ENCODE data around the gene NUP205.

Gene NUP205

GRCh38 chr7:135541029-135541428 lies 16.7 kb upstream of the NUP205 start:
- Histone ChIP-seq H3K4me1 (ENCODE audit: control insufficient read depth in 5 of 5, insufficient read depth in 5 of 5, low read length in 5 of 5) (peaks cover 0 to 11% (median 6%) of the 10 kb centered on the region in 5 donors), H3K27ac (ENCODE audit: low read depth, low read length) (no peak overlapping the region), H3K27me3 (ENCODE audit: control insufficient read depth in 5 of 5, insufficient read depth in 4 of 5, low read length in 5 of 5) (no peaks in the 10 kb centered on the region), H3K4me3 (ENCODE audit: low read depth in 1 of 5, low read length in 5 of 5) (no peak overlapping the region), H3K9ac (ENCODE audit: low read length in 5 of 5) (no peak overlapping the region), H3K36me3 (ENCODE audit: control insufficient read depth in 5 of 5, insufficient read depth in 5 of 5, low read length in 5 of 5) (no peaks in the 10 kb centered on the region), H3K9me3 (ENCODE audit: control insufficient read depth in 5 of 5, low read length in 5 of 5) (no peaks in the 10 kb centered on the region)

- Histone ChIP-seq H3K27ac (ENCODE audit: low read depth, low read length) (no peak overlapping the region), H3K4me1 (ENCODE audit: control insufficient read depth in 5 of 5, insufficient read depth in 5 of 5, low read length in 5 of 5) (no peaks in the 10 kb centered on the region), H3K9me3 (ENCODE audit: control insufficient read depth in 5 of 5, low read length in 5 of 5) (no peaks in the 10 kb centered on the region), H3K36me3 (ENCODE audit: control insufficient read depth in 5 of 5, insufficient read depth in 5 of 5, low read length in 5 of 5) (no peaks in the 10 kb centered on the region), H3K9ac (ENCODE audit: low read length in 5 of 5) (no peak overlapping the region), H3K27me3 (ENCODE audit: control insufficient read depth in 5 of 5, insufficient read depth in 4 of 5, low read length in 5 of 5) (peaks cover 0 to 6% (median 0%) of the 10 kb centered on the region in 5 donors), H3K4me3 (ENCODE audit: low read depth in 1 of 5, low read length in 5 of 5) (no peak overlapping the region)
These were observed 7.5 kb upstream of the NUP205 start for GRCh38 chr7:135550196-135550595.

GRCh38 chr7:135552148-135552547 lies 5.6 kb upstream of the NUP205 start:
- peaks cover 0 to 6% (median 0%) of the 10 kb centered on the region in 5 donors for H3K27me3 ChIP-seq (ENCODE audit: control insufficient read depth in 5 of 5, insufficient read depth in 4 of 5, low read length in 5 of 5)
- no peak overlapping the region for H3K4me3 ChIP-seq (ENCODE audit: low read depth in 1 of 5, low read length in 5 of 5)
- H3K36me3 ChIP-seq (ENCODE audit: control insufficient read depth in 5 of 5, insufficient read depth in 5 of 5, low read length in 5 of 5): no peaks in the 10 kb centered on the region
- H3K9me3 ChIP-seq (ENCODE audit: control insufficient read depth in 5 of 5, low read length in 5 of 5): no peaks in the 10 kb centered on the region
- no peak overlapping the region for H3K27ac ChIP-seq (ENCODE audit: low read depth, low read length)
- no peak overlapping the region for H3K9ac ChIP-seq (ENCODE audit: low read length in 5 of 5)
- H3K4me1 ChIP-seq (ENCODE audit: control insufficient read depth in 5 of 5, insufficient read depth in 5 of 5, low read length in 5 of 5): no peaks in the 10 kb centered on the region

- Histone ChIP-seq H3K9ac (ENCODE audit: low read length in 5 of 5) (no peak overlapping the region), H3K4me3 (ENCODE audit: low read depth in 1 of 5, low read length in 5 of 5) (no peak overlapping the region), H3K36me3 (ENCODE audit: control insufficient read depth in 5 of 5, insufficient read depth in 5 of 5, low read length in 5 of 5) (no peaks in the 10 kb centered on the region), H3K27ac (ENCODE audit: low read depth, low read length) (no peak overlapping the region), H3K9me3 (ENCODE audit: control insufficient read depth in 5 of 5, low read length in 5 of 5) (no peaks in the 10 kb centered on the region), H3K27me3 (ENCODE audit: control insufficient read depth in 5 of 5, insufficient read depth in 4 of 5, low read length in 5 of 5) (peaks cover 0 to 6% (median 0%) of the 10 kb centered on the region in 5 donors), H3K4me1 (ENCODE audit: control insufficient read depth in 5 of 5, insufficient read depth in 5 of 5, low read length in 5 of 5) (peaks cover 0 to 7% (median 3%) of the 10 kb centered on the region in 5 donors)
These were observed 4.4 kb upstream of the NUP205 start for GRCh38 chr7:135553346-135553745.

GRCh38 chr7:135558337-135558767 lies 635 bp downstream of the NUP205 start:
- H3K4me3 ChIP-seq (ENCODE audit: low read depth in 1 of 5, low read length in 5 of 5): peak overlapping the region; percentile 75 to 100 (median 94)
- peak overlapping the region; percentile 96 to 100 (median 99) for H3K9ac ChIP-seq (ENCODE audit: low read length in 5 of 5)
- H3K36me3 ChIP-seq (ENCODE audit: control insufficient read depth in 5 of 5, insufficient read depth in 5 of 5, low read length in 5 of 5): no peaks in the 10 kb centered on the region
- H3K27me3 ChIP-seq (ENCODE audit: control insufficient read depth in 5 of 5, insufficient read depth in 4 of 5, low read length in 5 of 5): no peaks in the 10 kb centered on the region
- H3K27ac ChIP-seq (ENCODE audit: low read depth, low read length): peak overlapping the region; percentile 97
- peaks cover 0 to 14% (median 9%) of the 10 kb centered on the region in 5 donors for H3K4me1 ChIP-seq (ENCODE audit: control insufficient read depth in 5 of 5, insufficient read depth in 5 of 5, low read length in 5 of 5)
- no peaks in the 10 kb centered on the region for H3K9me3 ChIP-seq (ENCODE audit: control insufficient read depth in 5 of 5, low read length in 5 of 5)

- H3K9ac ChIP-seq (ENCODE audit: low read length in 5 of 5): peak overlapping the region in 4 of 5 donors; percentile 96 to 100 (median 99)
- no peaks in the 10 kb centered on the region for H3K27me3 ChIP-seq (ENCODE audit: control insufficient read depth in 5 of 5, insufficient read depth in 4 of 5, low read length in 5 of 5)
- H3K4me3 ChIP-seq (ENCODE audit: low read depth in 1 of 5, low read length in 5 of 5): peak overlapping the region; percentile 75 to 100 (median 94)
- H3K36me3 ChIP-seq (ENCODE audit: control insufficient read depth in 5 of 5, insufficient read depth in 5 of 5, low read length in 5 of 5): no peaks in the 10 kb centered on the region
- H3K9me3 ChIP-seq (ENCODE audit: control insufficient read depth in 5 of 5, low read length in 5 of 5): no peaks in the 10 kb centered on the region
- H3K4me1 ChIP-seq (ENCODE audit: control insufficient read depth in 5 of 5, insufficient read depth in 5 of 5, low read length in 5 of 5): peaks cover 0 to 14% (median 9%) of the 10 kb centered on the region in 5 donors
- H3K27ac ChIP-seq (ENCODE audit: low read depth, low read length): peak overlapping the region; percentile 97
These were observed 1.2 kb downstream of the NUP205 start for GRCh38 chr7:135558881-135559280.

GRCh38 chr7:135560631-135561030 lies 2.9 kb downstream of the NUP205 start:
- no peaks in the 10 kb centered on the region for H3K27me3 ChIP-seq (ENCODE audit: control insufficient read depth in 5 of 5, insufficient read depth in 4 of 5, low read length in 5 of 5)
- no peak overlapping the region for H3K27ac ChIP-seq (ENCODE audit: low read depth, low read length)
- peaks cover 0 to 14% (median 9%) of the 10 kb centered on the region in 5 donors for H3K4me1 ChIP-seq (ENCODE audit: control insufficient read depth in 5 of 5, insufficient read depth in 5 of 5, low read length in 5 of 5)

GRCh38 chr7:135562720-135563119 lies 5.0 kb downstream of the NUP205 start:
- no peaks in the 10 kb centered on the region for H3K36me3 ChIP-seq (ENCODE audit: control insufficient read depth in 5 of 5, insufficient read depth in 5 of 5, low read length in 5 of 5)
- H3K9me3 ChIP-seq (ENCODE audit: control insufficient read depth in 5 of 5, low read length in 5 of 5): no peaks in the 10 kb centered on the region
- H3K4me3 ChIP-seq (ENCODE audit: low read depth in 1 of 5, low read length in 5 of 5): no peak overlapping the region
- no peak overlapping the region for H3K9ac ChIP-seq (ENCODE audit: low read length in 5 of 5)
- no peak overlapping the region for H3K27ac ChIP-seq (ENCODE audit: low read depth, low read length)
- H3K4me1 ChIP-seq (ENCODE audit: control insufficient read depth in 5 of 5, insufficient read depth in 5 of 5, low read length in 5 of 5): peaks cover 0 to 12% (median 8%) of the 10 kb centered on the region in 5 donors
- H3K27me3 ChIP-seq (ENCODE audit: control insufficient read depth in 5 of 5, insufficient read depth in 4 of 5, low read length in 5 of 5): no peaks in the 10 kb centered on the region

More at GRCh38 chr7:135560631-135561030, 2.9 kb downstream of the NUP205 start:
- H3K9ac ChIP-seq (ENCODE audit: low read length in 5 of 5): peak overlapping the region in 1 of 5 donors; percentile 26
- no peaks in the 10 kb centered on the region for H3K9me3 ChIP-seq (ENCODE audit: control insufficient read depth in 5 of 5, low read length in 5 of 5)
- H3K4me3 ChIP-seq (ENCODE audit: low read depth in 1 of 5, low read length in 5 of 5): no peak overlapping the region
- no peaks in the 10 kb centered on the region for H3K36me3 ChIP-seq (ENCODE audit: control insufficient read depth in 5 of 5, insufficient read depth in 5 of 5, low read length in 5 of 5)

- peaks cover 19 to 45% (median 32%) of the 10 kb centered on the region in 5 donors for H3K36me3 ChIP-seq (ENCODE audit: control insufficient read depth in 5 of 5, insufficient read depth in 5 of 5, low read length in 5 of 5)
These were observed 14.1 kb downstream of the NUP205 start for GRCh38 chr7:135571834-135572233.

GRCh38 chr7:135573541-135573940 lies 15.8 kb downstream of the NUP205 start:
- Histone ChIP-seq H3K36me3 (ENCODE audit: control insufficient read depth in 5 of 5, insufficient read depth in 5 of 5, low read length in 5 of 5) (peaks cover 32 to 57% (median 44%) of the 10 kb centered on the region in 5 donors), H3K27me3 (ENCODE audit: control insufficient read depth in 5 of 5, insufficient read depth in 4 of 5, low read length in 5 of 5) (no peaks in the 10 kb centered on the region), H3K4me3 (ENCODE audit: low read depth in 1 of 5, low read length in 5 of 5) (no peak overlapping the region), H3K4me1 (ENCODE audit: control insufficient read depth in 5 of 5, insufficient read depth in 5 of 5, low read length in 5 of 5) (no peaks in the 10 kb centered on the region), H3K9ac (ENCODE audit: low read length in 5 of 5) (no peak overlapping the region), H3K27ac (ENCODE audit: low read depth, low read length) (no peak overlapping the region), H3K9me3 (ENCODE audit: control insufficient read depth in 5 of 5, low read length in 5 of 5) (no peaks in the 10 kb centered on the region)

More at GRCh38 chr7:135571834-135572233, 14.1 kb downstream of the NUP205 start:
- Histone ChIP-seq H3K4me1 (ENCODE audit: control insufficient read depth in 5 of 5, insufficient read depth in 5 of 5, low read length in 5 of 5) (no peaks in the 10 kb centered on the region), H3K9me3 (ENCODE audit: control insufficient read depth in 5 of 5, low read length in 5 of 5) (no peaks in the 10 kb centered on the region), H3K27me3 (ENCODE audit: control insufficient read depth in 5 of 5, insufficient read depth in 4 of 5, low read length in 5 of 5) (no peaks in the 10 kb centered on the region), H3K9ac (ENCODE audit: low read length in 5 of 5) (no peak overlapping the region), H3K27ac (ENCODE audit: low read depth, low read length) (no peak overlapping the region), H3K4me3 (ENCODE audit: low read depth in 1 of 5, low read length in 5 of 5) (no peak overlapping the region)

Measured in subcutaneous abdominal adipose tissue (tissue), 5 donors.